ENCODE results near the gene XXYLT1.

GRCh38 chr3:195095704-195096036 is 175.3 kb downstream of the XXYLT1 start:
- no peak for TF ChIP-seq EZH2 (IDR thresholded peaks at IDR 0.05; ENCODE audit: borderline replicate concordance, low read depth, low read length)
- TF ChIP-seq XRCC5 (IDR thresholded peaks at IDR 0.05; ENCODE audit: low read depth, low read length) = no peak
- TF ChIP-seq RFX5 (IDR thresholded peaks at IDR 0.05; ENCODE audit: low read depth, low read length) = no peak
- TF ChIP-seq SMARCB1 (IDR thresholded peaks at IDR 0.05; ENCODE audit: insufficient read length, low read depth) = no peak

All from K562 (cell line).